T-helper 1 cell (primary cell): ENCODE results near the gene SLIT3.
"Not testable (repeated sequence)": the region's sequence is repeated elsewhere in the genome, so short reads cannot be mapped to it uniquely, and the experiment has no call there.

Source experiments
- DNase-seq, 5 donors: peaks; one replicate each; pipeline ENCODE4 v3.0.0-alpha.2; 2012 to 2020

The SLIT3 gene

GRCh38 chr5:169169783-169170182, 131.2 kb downstream of the SLIT3 start:
- no peak for DNase-seq

GRCh38 chr5:169168280-169168679, 132.7 kb downstream of the SLIT3 start:
- DNase-seq = no peak

- DNase-seq = no peak
These were observed 134.9 kb downstream of the SLIT3 start for GRCh38 chr5:169166078-169166477.

GRCh38 chr5:169165052-169165451, 135.9 kb downstream of the SLIT3 start:
- DNase-seq = no peak

- no peak for DNase-seq
These were observed 136.4 kb downstream of the SLIT3 start for GRCh38 chr5:169164481-169164925.

GRCh38 chr5:169162407-169162806, 138.5 kb downstream of the SLIT3 start:
- DNase-seq = no peak

- no peak for DNase-seq
These were observed 139.8 kb downstream of the SLIT3 start for GRCh38 chr5:169161022-169161680.

- DNase-seq = no peak
These were observed 140.5 kb downstream of the SLIT3 start for GRCh38 chr5:169160405-169160901.

GRCh38 chr5:169158764-169159163, 142.2 kb downstream of the SLIT3 start:
- no peak for DNase-seq

- DNase-seq = no peak
These were observed 143.9 kb downstream of the SLIT3 start for GRCh38 chr5:169157064-169157463.

- no peak for DNase-seq
These were observed 146.3 kb downstream of the SLIT3 start for GRCh38 chr5:169154679-169155078.

GRCh38 chr5:169153405-169153804, 147.5 kb downstream of the SLIT3 start:
- DNase-seq = no peak

- no peak for DNase-seq
These were observed 148.0 kb downstream of the SLIT3 start for GRCh38 chr5:169152946-169153345.

- no peak for DNase-seq
These were observed 148.5 kb downstream of the SLIT3 start for GRCh38 chr5:169152453-169152852.

- no peak for DNase-seq
These were observed 149.7 kb downstream of the SLIT3 start for GRCh38 chr5:169151051-169151805.

GRCh38 chr5:169150108-169150507, 150.8 kb downstream of the SLIT3 start:
- DNase-seq = no peak

GRCh38 chr5:169149317-169149716, 151.6 kb downstream of the SLIT3 start:
- DNase-seq = no peak

GRCh38 chr5:169148138-169148740, 152.7 kb downstream of the SLIT3 start:
- DNase-seq = no peak

- DNase-seq = no peak
These were observed 153.4 kb downstream of the SLIT3 start for GRCh38 chr5:169147534-169147933.

GRCh38 chr5:169146158-169146557, 154.8 kb downstream of the SLIT3 start:
- no peak for DNase-seq

- no peak for DNase-seq
These were observed 158.5 kb downstream of the SLIT3 start for GRCh38 chr5:169142264-169142970.

GRCh38 chr5:169140215-169140614, 160.7 kb downstream of the SLIT3 start:
- not testable (repeated sequence) for DNase-seq

GRCh38 chr5:169139480-169140050, 161.4 kb downstream of the SLIT3 start:
- no peak for DNase-seq
